Activated CD4-positive, alpha-beta T cell treated with anti-CD3 and anti-CD28 coated beads, Interleukin-10, Interleukin-2, amounts not matched to agents 100 ng/mL and 50 ng/mL, durations not matched to agents 16 hours and 8 hours (primary cell): ENCODE data around the gene PCDH9.
"Not testable (repeated sequence)": the region's sequence is repeated elsewhere in the genome, so short reads cannot be mapped to it uniquely, and the experiment has no call there.

Source experiments
- DNase-seq: peaks from one replicate; pipeline ENCODE4 v3.0.0-alpha.2; 2020

The PCDH9 gene

GRCh38 chr13:66881170-66881569, 349.0 kb downstream of the PCDH9 start:
- DNase-seq: not testable (repeated sequence)

GRCh38 chr13:66879988-66880387, 350.1 kb downstream of the PCDH9 start:
- DNase-seq: no peak

GRCh38 chr13:66875264-66875663, 354.9 kb downstream of the PCDH9 start:
- no peak for DNase-seq

GRCh38 chr13:66864627-66865026, 365.5 kb downstream of the PCDH9 start:
- no peak for DNase-seq

DNA sequence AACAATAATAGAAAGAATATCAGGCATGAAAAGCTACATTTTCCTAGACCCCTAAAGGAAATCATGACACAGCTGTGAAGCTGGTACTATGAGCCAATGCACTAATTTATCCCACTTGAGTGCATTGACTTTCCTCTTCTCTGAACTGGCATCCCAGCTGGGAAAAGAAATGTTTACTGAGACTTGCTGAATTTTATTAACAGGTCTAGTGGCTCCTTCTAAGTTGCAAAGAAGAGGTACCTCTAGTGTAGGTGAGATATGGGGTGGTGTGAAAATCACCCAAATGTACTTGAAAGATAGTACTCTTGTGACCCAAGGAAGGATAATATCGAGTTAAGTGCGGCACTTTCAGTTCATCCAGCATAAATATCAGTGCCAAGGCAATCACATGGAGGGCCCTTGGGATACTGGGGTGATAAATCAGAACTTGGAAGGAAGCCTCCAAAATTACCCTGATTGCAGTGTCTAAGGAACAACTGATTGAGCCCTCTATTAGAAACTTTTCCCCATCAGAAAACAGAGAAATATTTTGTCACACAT, 369.2 kb downstream of the PCDH9 start:
- no peak for DNase-seq

DNA sequence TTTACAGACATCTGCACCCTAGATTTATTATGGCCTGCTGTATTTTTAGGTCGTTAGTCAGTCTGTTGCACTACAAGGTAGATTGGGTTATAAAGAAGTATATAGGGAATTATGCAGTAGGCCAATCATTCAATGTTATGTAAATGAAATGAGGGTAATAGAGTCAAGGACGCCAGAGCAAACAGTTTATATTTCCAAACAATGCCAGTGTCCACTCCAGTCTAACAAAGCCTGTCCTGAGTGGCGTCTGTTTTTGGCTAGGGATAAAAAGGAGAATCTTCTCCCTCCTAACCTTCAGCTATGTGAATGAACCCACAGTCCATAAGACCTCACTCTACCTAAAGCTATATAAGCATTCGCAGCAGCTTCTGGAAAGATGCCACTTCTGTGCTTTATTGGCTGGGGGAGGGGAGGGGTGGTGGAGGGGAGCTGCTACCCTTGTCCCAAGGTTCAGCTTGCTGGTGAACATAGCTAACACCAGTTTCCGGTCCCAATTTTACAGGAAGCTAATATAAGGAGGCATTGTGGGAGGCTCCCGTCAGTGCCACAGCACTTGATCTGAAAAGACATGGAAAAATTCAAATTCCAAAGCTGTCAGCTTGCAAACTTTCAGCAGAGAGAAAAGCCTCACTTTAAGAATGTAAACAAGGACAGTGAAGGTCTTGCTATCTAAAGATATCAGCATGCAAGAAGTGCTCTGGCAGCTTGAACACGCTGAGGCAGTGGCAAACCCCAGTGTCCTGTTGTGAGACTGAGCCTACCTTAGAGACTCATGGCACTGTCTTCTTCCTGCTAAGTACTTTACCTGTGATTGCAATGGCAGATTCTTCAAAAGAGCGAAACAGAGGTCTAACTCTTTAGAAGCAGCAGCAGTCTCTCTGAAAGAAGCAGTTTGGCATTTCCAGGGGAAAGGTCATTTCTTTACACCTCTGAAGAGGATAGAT, 369.9 kb downstream of the PCDH9 start:
- DNase-seq: no peak

DNA sequence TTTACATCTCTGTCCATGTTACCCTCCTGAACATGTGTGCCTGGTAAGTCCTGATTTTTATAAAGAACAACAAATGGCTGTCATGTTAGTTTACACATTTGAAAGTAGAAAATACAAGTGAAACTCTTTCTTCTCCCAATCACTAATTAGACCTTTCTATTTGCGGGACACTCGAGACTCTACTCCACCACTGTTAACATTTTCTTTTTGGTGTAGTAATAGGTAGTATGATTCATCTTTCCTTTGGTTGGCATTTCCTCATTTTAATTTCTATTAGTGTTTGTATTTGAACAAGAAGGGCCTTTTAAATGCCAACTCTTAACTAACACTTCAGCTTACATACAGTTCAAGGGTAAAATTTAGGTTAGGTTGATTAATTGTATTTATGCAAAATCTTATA, 371.1 kb downstream of the PCDH9 start:
- no peak for DNase-seq

DNA sequence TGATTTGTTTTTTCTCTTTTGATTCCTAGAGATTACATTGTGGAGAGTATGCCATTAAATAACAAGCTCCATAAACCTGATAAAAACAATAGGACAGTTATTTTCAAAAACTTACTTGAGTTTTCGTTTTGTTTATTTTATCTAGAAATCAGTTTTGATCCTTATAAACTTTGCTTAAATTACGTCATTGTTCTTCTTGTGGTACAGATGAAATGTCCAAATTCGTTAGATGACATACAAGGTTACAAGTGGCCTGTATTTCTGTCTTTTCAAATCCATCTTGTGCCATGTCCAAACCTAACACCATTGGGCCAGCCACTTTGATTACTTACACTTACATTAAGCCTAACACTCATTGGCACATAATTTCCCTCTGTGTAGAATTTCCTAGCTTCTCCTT, 372.0 kb downstream of the PCDH9 start:
- DNase-seq: no peak

GRCh38 chr13:66855131-66855530, 375.0 kb downstream of the PCDH9 start:
- DNase-seq: no peak

- no peak for DNase-seq
Observed at GRCh38 chr13:66853564-66853963, 376.6 kb downstream of the PCDH9 start.

GRCh38 chr13:66849706-66850105, 380.4 kb downstream of the PCDH9 start:
- no peak for DNase-seq

DNA sequence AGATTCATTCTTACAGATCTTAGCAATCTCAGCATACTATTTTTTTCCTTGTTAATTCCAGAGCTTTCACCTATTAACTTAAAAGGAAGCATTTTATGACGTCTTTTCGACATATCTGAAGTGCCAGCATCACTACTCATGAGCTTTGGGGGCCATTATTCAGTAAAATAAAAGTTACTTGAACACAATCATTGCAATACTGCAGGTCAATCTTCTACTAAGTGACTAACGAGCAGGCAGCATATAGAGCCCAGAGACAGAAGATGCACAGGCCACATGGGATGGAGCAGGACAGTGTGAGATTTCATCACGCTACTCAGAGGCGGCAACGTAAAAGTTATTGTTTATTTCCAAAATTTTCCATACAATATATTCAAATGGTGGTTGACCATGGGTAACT, 382.6 kb downstream of the PCDH9 start:
- no peak for DNase-seq

GRCh38 chr13:66845393-66845792, 384.7 kb downstream of the PCDH9 start:
- no peak for DNase-seq

DNA sequence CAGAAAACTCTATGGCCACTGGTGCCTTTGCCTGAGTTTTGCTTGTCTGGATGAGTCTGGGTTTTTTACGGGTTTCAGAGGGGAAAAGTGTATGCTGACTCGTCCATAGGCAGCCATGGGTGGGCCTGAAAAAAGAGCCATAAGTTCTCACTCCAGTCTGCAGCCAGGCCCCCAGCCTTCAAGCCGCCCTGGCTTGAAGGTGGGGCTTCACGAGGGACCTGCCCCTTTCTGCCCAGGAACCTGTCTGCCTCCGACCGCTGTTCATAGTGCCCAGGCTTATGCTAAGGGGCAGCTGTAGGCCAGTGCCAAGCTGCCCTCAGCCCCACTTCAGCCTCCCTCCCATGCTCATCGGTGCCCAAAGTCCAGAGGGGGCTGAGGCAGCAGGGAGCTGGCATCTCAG, 385.2 kb downstream of the PCDH9 start:
- no peak for DNase-seq

- no peak for DNase-seq
Observed at GRCh38 chr13:66842766-66843165, 387.4 kb downstream of the PCDH9 start.

DNA sequence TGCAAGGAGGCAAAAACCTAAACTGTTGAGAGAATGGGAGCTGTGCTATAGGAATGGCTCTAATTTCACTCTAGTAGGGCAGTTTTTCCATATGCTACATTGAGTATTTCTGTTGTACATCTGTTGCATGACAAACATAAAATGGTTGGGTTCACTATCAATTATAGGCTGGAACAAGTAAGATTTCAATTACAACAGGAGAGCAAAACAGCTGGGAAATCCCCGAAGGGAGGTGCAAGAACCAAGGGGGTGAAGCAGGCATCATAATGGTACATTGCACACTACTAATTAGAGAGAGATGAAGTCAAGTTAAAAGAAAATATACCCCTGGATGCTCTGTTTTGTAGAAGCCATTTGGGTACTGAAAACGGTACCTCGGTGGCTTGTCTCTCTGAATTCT, 389.5 kb downstream of the PCDH9 start:
- DNase-seq: no peak

DNA sequence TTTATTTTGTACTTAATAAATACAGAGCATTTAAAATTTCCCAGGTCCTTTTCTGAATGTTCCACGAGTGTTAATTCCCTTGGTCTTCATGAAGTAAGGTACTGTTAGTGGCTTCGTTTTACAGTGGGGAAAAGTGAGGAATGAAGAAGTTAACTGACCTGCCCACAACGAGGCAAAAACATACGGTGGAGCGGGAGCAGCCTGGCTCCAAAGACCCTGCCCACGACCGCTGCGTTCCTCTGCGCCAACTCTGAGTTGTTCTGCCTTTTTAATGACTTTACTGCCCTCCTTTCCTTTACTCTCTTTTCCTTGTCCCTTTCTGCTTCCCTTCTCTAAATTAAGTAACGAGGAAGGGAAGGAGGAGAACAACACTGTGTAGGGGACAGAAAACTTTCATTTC, 392.9 kb downstream of the PCDH9 start:
- DNase-seq: no peak

DNA sequence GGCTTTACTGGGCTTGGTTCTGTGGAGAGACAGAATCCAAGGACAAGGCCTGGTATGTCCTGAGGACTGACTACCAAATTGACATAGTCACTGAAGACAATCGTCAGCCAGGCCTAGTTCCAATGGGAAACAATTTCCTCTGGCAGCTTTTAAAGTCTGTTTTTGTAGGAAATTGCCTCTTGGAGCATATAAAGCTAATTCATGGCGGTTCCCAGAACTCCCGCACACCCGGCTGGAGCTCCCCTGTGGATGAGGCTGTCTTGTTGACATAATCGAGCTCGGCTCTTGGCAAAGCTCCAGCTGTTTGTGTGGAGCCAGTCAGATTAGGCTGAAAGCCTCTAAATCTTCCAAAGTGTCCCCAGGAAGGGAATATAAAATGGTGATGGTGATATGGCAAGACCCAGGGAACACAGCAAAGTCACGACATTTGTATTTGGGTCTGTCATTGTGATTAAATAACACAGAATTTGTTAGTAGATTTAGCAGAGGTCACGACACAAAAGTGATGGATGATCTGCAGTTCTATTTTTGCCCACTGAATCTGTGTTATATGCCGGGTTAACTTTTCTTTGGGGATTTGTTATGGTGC, 395.0 kb downstream of the PCDH9 start:
- DNase-seq: no peak

DNA sequence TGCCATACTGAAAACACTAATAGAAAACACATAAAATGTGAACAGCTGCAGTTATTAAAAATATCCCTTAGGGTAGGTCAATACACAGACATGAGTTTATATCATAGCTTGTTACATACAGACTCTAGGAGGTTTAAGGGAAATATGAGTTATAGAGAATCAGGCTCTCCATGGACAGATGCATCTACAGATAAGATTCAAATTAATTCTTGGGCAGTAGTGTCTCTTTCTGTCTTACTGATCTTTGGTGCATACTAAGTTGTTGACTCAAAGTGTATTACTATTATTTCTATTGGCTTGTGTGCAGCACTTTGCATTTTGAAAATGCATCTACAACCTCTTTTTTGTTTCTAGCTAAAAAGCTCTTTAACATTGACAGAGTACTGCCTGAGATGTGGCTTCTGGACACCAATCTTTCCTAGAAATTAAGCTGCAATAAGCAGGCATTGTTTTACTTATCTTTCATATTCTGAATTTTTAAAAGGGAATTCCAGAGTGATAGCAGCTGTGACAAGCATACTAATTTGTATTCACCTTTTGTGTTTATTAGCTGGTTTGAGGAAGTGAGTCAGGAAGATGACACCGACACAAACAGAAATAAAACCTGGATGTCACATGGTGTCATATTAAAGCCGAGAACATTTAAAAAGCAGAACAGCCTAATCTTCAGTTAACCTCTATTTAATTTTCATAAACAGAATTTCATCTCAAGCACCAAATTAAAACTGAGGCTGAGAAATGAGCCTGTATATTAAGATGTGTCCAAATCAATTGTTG, 399.0 kb downstream of the PCDH9 start:
- no peak for DNase-seq

DNA sequence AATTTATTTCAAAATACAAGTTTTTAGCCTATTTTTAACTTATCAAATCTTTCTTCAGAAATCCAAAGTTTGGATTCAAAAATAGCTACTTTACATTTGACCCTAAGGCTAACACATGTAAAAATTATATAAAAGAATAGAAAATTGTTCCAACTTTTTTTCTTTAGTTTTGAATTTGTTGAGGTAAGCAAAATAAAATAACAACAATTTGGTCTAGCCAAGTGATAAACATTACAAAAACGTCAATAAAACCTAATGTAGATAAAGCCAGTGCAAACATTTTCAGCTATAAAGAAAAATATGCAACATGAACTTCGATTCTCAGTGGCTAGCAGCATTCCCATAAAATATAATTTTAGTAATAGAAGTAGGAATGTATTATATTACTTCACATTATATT, 400.3 kb downstream of the PCDH9 start:
- DNase-seq: no peak

DNA sequence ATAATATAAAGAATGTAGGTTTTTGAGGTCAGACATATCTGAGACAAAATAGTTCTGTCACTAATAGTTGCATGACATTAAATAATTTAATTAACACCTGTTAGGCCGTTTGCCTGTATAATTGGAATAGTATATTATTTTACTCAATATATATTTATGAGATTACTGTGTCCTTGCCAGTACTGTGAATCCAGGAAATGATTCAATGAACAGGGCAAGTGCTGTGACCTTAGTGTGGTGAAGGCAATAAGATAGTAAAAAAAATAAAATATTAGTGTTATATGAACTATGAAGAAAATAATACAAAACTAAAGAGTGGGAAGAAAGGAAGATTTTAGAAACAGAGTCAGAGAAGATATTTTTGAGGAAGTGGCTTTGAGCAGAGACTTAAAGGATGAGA, 403.7 kb downstream of the PCDH9 start:
- no peak for DNase-seq

DNA sequence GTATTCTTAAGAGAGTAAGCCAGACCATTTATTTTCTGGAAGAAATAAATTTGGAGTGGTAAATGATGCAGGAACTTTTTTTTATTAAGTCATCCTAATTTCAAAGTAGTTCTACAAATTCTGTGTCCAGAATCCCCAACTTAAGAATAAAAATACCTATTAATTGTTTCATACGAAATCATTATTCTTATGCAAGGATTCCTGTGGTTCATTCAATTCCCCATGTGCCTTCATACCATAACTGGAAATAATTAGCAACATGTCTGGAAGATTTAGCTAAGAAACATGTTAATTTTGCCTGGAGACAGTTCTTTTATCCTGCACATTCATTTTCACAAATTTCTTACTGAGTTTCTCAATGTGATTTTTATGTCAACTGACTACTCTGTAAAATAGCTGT, 408.6 kb downstream of the PCDH9 start:
- no peak for DNase-seq

- DNase-seq: no peak
Observed at GRCh38 chr13:66811455-66811854, 418.7 kb downstream of the PCDH9 start.

GRCh38 chr13:66809485-66809884, 420.7 kb downstream of the PCDH9 start:
- no peak for DNase-seq
